ENCODE data around the gene CEP70.
"Not testable (repeated sequence)": the region's sequence is repeated elsewhere in the genome, so short reads cannot be mapped to it uniquely, and the experiment has no call there.

Gene CEP70, protein sequence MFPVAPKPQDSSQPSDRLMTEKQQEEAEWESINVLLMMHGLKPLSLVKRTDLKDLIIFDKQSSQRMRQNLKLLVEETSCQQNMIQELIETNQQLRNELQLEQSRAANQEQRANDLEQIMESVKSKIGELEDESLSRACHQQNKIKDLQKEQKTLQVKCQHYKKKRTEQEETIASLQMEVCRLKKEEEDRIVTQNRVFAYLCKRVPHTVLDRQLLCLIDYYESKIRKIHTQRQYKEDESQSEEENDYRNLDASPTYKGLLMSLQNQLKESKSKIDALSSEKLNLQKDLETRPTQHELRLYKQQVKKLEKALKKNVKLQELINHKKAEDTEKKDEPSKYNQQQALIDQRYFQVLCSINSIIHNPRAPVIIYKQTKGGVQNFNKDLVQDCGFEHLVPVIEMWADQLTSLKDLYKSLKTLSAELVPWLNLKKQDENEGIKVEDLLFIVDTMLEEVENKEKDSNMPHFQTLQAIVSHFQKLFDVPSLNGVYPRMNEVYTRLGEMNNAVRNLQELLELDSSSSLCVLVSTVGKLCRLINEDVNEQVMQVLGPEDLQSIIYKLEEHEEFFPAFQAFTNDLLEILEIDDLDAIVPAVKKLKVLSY

DNA sequence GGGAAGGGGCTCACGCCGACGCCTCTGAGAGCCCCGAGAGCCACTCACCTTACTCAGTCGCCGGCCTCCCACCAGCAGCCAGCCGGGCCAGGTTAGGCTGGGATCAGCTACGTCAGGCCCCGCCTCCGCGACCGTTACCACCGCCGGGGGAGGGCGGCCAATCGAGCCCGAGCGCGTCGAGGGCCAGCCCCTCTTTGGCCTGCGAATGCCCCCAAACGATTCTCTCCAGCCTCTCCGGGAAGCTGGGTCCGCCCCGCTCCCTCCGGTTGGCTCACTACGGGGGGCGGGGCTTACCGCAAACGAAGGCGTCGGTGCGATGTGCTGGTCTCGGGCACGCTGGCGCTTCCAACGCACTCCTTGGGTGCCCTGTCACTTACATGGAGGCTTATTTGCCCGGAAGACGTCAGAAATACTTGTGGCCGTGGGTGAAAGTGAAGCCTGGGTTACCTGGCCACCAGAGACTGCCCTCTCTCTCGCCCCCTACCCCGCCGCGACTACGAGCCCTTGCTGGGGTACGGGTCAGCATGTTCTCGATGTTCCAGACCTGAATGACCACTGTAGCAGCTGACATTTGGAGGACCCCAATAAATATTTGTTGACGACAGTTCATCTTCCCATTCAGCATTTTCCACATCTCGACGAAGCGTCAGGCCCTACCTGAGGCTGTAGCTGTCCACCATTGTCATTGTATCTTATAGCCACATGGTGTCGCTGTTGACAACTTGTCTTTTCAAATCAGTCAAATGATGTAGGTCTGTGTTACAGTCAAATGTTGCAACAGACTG is at the start of gene CEP70:
CEP70 (minus strand) TSS at position 111 of the 785 bp plus-strand sequence. CDS start 21,333 bp downstream, outside the sequence.
- DNase-seq = peak; percentile 55

DNA sequence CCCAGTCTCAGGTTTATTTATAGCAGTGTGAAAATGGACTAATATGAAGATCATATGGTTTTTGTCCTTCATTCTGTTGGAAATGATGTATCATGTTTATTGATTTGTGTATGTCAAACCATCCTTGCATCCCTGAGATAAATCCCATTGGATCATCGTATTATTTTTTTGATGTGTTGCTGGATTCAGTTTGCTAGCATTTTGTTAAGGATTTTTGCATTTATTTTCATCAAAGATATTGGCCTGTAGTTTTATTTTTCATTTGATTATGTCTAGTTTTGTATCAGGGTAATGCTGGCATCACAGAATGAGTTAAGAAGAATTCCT is 48.8 kb upstream of the CEP70 start:
- DNase-seq = no peak

DNA sequence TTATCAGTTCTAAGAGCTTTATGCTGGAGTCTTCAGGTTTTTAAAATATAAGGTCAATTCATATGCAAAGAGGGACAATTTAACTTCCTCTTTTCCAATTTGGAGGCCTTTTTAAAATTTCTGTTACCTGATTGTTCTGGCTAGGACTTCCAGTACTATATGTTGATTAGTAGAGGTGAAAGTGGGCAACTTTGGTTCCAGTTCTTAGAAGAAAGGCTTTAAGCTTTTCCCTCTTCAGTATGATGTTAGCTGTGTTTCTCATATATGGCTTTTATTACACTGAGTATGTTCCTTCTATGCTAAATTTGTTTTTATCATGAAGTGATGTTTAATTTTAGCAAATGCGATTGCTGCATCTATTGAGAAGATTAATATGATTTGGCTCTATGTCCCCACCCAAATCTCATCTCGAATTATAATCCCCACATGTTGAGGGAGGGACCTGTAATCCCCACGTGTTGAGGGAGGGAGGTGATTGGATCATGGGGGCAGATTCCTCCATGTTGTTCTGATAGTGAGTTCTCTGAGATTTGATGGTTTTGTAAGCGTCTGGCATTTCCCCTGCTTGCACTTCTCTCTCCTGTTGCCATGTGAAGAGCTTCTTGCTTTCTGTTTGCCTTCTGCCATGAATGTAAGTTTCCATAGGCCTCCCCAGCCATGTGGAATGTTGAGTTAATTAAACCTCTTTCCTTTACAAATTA is 48.3 kb upstream of the CEP70 start:
- DNase-seq = no peak

DNA sequence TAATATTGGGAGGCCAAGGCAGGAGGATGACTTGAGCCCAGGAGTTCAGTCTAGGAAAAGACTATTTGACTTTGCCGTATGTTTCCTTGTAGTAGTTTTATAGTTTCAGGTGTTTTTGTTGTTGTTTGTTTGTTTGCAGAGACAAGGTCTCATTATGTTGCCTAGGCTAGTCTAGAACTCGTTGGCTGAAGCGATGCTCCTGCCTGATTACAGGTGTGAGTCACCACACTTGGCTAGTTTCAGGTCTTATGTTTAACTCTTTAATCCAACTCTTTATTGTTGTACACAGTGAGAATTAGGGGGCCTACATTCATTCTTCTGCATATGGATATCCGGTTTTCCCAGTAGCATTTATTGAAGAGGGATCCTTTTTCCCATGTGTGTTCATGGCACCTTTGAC is 46.5 kb upstream of the CEP70 start:
- DNase-seq = no peak

DNA sequence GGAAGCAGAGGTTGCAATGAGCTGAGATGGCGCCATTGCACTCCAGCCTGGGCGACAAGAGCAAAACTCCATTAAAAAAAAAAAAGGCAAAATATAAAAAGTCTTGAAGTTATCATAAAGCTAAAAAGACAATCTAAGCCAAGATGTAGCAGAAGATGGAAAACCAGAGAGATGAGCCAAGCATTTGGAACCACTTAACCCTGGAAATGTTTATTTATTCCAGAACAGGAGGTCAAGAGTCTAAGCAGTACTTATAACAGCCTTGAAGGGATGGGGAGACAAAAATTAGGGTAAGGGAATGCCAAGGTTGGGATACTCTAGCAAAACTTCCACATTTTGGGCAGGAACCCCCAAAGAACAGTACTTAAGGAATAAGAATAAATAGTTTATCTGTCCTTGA is 44.6 kb upstream of the CEP70 start:
- DNase-seq = no peak

DNA sequence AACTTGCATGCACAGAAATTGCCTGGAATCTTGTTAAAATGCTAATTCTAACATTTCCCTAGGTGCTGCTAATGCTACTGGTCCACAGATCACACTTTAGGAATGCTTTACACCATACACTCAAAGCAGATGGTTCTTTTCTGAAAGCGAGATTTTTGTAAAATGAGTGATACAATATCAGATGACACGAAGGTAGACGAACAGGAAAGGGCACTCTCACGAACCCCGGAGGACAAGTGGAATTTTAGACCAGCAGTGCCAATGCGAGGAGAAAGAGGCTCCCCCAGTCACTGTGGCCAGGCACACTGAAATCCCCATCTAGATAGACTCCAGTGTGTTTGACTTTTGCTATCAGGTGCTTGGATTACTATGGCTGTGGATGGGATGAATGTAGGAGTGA is 35.5 kb upstream of the CEP70 start:
- DNase-seq = no peak

DNA sequence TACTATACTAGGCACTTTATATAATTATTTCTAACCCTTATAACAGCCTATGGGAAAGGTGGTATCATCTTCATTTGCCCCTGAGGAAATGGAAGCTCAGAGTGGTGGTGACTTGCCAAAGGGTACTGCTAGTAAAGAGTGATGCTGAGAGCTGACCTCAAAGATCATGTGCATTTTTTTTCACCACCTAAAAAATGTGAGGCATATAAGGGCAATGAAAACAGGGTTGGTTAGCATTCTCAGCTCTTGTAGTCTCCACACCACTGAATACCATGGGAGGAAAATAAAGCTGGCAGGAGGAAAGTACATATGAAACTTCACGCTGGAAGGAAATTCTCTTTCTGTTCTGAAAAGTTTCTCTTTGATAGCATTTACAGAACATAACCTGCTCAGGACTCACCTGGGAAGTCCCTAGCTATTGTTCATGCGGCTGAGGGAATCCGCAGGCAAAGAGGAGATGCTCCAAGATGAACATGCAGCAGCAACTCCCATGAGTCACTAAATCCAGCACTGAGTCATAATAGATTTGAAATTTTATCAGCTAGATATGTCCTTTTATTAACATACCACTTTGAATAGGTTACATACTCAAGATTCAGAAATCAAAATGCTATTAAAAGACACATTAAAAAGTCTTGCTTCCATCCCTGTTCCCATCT is 31.8 kb upstream of the CEP70 start:
- no peak for DNase-seq

DNA sequence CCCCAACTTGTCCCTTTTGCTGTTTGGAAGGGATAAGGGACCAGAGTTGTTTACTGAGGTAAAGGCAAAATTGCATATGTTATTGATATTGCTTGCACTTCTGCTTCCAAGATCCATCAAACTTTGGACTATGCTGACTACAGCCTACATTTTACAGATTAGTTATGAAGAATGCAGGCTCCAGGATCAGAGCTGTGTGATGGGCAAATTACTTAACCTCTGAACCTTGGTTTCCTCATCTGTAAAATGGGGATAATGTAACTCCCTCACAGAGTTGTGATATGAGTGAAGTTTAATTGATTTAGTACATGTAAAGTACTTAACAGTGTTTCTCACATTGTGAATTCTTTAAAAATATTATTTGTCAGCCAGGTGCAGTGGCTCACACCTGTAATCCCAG is 30.5 kb upstream of the CEP70 start:
- no peak for DNase-seq

DNA sequence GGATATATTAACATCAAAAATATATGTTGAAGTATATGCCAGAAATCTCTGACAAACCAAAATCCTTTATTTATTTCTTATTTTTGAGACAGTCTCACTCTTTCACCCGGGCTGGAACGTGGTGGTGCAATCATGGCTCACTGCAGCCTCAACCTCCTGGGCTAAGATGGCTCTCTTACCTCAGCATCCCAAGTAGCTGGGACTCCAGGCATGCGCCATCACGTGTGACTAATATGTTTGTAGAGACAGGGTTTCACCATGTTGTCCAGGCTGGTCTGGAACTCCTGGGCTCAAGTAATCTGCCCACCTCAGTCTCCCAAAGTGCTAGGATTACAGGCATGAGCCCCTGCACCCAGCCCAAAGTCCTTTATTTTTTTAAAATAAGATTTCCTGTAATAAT is 26.4 kb upstream of the CEP70 start:
- DNase-seq = no peak

DNA sequence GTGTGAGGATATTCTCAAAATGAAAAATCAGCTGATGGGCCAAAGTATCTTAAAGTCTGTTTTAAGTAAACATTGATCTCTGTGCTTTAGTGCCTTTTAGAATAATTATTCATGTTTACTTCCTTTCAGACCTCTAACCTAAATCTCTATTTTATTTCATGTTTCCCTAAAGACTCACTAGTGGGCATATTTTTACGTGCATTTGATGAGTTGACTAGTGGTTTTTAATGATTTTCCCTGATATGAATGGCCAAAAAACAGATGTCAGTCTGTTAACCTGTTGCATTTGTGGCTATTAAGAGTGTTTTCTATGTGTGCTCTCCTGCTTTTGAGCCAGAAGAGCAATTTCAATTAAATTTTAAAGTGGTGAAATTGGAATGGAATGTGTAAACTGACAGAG is 21.4 kb upstream of the CEP70 start:
- no peak for DNase-seq

DNA sequence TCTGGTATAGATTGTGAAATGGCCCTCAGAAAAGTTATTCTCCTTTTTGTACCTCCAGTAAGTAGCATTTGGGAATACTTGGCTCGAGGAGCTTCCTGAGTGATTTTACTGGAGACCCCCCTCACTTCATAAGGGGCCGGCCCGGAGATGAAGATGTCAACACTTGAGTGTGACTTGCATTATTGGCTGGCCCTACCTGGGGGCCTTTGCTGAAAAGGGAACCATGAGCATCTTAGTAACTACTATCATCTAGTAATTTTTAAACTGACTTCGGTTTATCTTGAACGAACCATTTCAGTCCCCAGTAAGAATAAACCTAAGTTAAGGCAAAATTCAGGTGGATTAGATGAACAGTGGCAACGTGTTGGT is 15.8 kb upstream of the CEP70 start:
- DNase-seq = no peak

DNA sequence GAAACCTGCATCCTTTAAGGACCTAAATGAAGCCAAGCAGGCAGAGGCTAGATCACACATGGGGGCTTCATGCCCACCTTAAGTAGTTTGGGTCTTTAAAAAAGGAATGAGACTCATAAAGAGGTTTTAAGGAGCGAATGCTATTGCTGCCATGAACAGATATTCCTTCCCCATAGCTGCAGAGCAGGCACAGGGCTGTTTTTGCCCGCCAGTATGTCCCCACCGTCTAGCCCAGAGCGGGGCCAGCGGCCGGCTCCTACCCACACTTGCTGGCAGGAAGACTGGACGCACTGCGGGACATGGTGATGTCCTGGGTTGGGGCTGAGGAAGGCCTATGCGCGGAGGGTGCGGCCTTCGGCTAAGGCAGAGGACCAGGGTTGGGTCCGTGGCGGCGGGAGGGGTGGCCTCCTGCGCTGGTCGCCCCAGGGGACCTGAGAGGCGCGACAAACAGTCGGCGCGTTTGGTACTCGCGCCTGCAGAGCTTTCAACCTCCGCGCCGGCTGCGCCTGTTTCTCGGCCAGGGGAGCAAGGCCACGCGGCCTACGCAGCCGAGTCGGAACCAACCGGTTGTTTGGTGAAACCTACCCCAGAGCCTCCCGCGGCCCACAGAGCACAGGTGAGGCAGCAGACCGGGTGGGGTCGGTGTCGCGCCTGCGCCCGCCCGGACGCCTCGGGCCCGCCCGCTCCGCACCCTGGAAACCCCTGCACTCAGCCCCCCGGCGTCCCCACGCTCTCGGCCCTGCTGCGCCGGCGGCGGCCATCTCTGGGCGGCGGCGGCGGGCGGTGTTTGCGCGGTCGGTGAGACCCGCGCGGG is 14.5 kb upstream of the CEP70 start, which contains the start of gene FAIM:
FAIM (plus strand) TSS at position 450 of the 814 bp plus-strand sequence. CDS start 10,956 bp downstream, outside the sequence.
- peak; percentile 56 for DNase-seq

DNA sequence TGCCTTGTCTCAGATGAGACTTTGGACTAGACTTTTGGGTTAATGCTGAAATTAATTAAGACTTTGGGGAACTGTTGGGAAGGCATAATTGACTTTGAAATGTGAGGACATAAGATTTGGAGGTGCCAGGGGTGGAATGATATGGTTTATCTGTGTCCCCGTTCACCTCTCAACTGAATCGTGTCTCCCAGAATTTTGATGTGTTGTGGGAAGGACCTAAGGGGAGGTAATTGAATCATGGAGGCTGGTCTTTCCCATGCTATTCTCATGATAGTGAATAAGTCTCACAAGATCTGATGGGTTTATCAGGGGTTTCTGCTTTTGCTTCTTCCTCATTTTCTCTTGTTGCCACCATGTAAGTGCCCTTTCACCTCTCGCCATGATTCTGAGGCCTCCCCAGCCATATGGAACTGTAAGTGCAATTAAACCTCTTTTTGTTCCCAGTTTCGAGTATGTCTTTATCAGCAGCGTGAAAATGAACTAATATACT is 10.1 kb upstream of the CEP70 start:
- not testable (repeated sequence) for DNase-seq

DNA sequence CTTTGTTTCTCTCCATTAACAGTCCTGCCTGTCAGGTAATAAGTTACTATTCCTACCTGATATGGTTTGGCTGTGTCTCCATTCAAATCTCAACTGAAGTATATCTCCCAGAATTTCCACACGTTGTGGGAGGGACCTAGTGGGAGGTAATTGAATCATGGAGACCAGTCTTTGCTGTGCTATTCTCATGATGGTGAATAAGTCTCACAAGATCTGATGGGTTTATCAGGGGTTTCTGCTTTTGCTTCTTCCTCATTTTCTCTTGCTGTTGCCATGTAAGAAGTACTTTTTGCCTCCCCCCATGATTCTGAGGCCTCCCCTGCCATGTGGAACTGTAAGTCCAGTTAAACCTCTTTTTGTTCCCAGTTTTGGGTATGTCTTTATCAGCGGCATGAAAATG is 7.6 kb upstream of the CEP70 start:
- not testable (repeated sequence) for DNase-seq

DNA sequence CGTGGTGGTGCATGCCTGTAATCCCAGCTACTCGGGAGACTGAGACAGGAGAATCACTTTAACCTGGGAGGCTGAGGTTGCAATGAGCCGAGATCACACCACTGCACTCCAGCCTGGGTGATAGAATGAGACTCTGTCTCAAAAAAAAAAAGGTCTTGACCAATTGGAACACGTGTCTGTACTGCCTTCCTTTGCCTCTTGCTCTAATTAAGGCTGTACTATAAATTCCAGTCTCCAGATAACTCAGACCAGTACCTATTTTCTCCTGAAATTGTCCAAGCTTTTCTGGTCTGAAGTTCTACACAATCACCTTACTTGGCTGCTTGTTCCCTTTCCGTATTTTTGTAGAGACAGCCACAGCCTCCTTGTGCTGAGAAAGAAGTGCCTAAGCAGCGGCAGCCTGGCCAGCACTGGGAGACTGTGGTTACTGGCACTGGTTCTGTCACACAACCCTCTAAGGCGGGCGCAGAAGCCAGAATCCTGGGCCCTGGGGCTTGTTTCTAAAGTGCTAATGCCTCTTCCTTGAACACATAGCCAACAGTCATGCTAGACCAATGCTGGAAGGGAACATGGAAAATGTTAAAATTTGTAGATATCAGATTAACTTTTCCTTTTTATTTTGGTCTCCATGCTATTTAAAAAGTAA is 6.2 kb upstream of the CEP70 start:
- DNase-seq = no peak

DNA sequence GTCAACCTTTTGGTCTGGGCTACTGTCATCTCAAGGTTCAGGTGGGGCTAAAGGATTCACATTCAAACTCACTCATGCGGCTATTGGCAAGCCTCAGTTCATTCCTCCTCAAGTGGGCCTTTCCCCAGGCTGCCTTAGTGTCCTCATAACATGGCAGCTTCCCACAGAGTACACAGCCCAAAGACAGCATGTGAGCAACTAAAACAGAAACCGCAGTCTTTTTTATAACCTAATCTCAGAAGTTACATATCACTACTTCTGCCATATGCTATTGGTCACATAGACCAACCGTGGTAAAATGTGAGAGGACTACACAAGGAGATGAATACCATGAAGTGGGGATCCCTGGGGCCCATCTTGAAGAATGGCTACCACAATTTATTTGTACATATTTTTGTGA is 4.5 kb upstream of the CEP70 start:
- DNase-seq = no peak

DNA sequence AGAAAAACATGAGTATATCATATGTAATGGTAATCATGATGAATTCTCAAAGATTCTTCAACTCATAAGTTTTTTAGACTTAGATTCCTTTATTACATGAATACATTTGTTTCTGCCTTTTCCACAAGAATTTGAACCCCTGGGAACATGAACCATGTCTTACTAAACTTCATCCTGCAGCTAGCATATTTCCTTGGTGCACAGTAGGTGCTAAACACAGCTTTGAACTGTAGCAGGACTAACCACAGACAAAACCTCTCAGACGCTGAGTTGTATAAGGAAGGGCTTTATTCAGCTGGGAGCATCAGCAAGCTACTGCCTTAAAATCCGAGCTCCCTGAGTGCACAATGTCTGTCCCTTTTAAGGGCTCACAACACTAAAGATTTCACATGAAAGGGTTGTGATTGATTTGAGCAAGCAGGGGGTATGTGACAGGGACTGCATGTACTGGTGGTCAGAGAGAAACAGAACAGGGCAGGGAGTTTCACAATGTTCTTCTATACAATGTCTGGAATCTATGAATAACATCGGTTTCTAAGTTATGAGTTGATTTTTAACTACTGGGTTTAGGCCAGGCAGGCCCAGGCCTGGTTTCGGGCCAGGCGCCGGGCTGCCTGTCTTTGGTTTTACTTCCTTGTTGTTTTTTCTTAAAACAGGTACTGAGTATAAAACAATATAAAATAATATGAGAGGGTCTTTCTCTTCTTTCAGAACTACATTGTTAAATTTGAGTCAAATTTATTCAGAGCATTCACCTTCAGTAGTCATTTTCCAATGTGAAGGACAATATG is 3.3 kb upstream of the CEP70 start:
- DNase-seq = not testable (repeated sequence)

DNA sequence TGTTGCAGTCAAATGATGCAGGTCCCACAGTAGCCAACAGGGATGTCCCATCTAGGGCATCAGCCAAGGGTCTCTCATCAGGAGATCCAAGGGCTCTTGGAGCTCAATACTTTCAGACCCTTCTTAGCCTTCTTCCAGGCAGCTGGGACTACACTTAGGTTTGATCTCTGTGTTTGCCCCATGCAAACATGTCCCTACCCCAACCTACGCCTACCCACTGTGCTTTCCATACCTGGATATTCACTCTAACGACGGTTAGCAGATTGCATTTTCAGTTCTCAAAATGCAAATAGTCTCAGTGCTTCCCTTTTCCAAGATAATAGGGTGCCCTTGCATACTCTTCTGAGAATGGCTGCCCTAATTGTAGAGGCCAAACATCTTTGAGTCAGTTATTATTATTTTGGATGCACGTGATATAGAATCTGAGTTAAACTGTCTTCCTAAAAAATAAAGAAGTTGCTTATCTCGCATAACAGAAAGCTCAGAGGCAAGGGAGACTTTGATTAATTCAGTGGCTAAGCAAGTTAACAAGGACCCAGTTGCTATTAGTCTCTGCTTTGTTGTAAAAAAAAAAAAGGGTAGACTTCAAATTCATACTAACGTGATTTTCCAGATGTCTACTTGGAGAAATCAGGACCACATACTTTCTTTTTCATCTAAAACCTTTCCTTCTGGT is 1.0 kb upstream of the CEP70 start:
- DNase-seq = no peak

DNA sequence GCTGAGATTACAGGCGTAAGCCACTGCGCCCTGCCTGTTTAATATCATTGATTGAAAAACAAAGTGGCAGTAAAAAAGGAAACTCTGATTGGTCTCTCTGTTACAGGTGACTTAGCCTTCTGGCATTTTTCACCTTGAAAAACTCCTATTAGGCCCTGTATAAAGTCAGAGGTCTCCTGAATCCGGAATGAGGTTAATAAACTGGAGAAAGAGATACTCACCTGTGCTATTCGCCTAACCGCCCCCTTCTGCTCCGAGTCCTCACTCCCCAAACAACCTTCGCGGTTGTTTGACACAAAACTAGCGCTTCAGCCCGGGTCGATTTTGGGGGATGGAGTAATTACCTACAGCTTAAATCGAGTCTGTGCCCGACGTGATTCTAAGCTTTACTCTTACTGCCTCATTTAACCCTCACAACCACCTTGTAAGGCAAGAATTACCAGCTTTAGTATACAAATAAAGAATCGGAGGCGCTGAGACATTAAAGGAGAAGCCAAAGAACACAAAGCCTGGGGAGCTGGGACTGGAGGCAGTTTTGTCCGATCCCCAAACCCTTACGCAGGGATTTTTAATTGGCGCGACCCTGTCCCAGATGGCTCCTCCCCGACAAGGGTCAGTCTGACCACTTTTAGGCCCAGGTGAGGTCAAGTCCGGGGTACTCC is 441 bp downstream of the CEP70 start:
- no peak for DNase-seq

Measured in 8988T (cell line).